RWPE1 (cell line): Measurements from ENCODE around the gene DPEP2NB.
"Not testable (repeated sequence)": the region's sequence is repeated elsewhere in the genome, so short reads cannot be mapped to it uniquely, and the experiment has no call there.

Experiments used
- CTCF ChIA-PET: fragments of 350-600 bp; sonication (Branson Sonifier 250); formaldehyde crosslinking; extraction: SDS; loops from one replicate; lab custom pipeline; 2021; lab: Yijun Ruan, JAX
- POLR2A ChIA-PET: fragments of 400-600 bp; formaldehyde crosslinking; extraction: SDS; loops from one replicate; lab custom pipeline; 2020; ENCODE audit warnings: antibody characterized with exemption; ENCODE audit not compliant: low non-redundant PET; lab: Yijun Ruan, JAX
- DNase-seq: peaks from one replicate; pipeline ENCODE4 v3.0.0; 2012; ENCODE audit warnings: low spot score
- H3K27ac ChIP-seq: fragments of 450-650 bp; 2 replicates; pipeline ENCODE4 v1.5.1; 2017
- CTCF ChIP-seq: fragments of 450-650 bp; conservative IDR thresholded peaks from 2 replicates; pipeline ENCODE4 v1.5.1; 2017; ENCODE audit warnings: low read depth, mild to moderate bottlenecking

The DPEP2NB gene

GRCh38 chr16:68022278-68022727 lies 6.6 kb upstream of the DPEP2NB start:
- peak overlapping the region; percentile 70 for H3K27ac ChIP-seq
- no peak for DNase-seq
- TF ChIP-seq CTCF: no peak
- CTCF ChIA-PET: interaction anchor here (0.6 to 1.1 kb wide), 3 partner anchors 19 to 52 kb away, joined by 3 to 7 read pairs (median 5); no protein-coding TSS in a partner anchor
- POLR2A ChIA-PET: interaction anchor here (0.6 kb wide), 1 partner anchor 10 kb away, joined by 3 read pairs; no protein-coding TSS in a partner anchor

GRCh38 chr16:68021490-68021889 lies 5.8 kb upstream of the DPEP2NB start:
- ChIA-PET CTCF (interaction anchor here (1.1 kb wide), 1 partner anchor 20 kb away, joined by 7 read pairs; no protein-coding TSS in a partner anchor), POLR2A (no interaction called here)
- no peak for TF ChIP-seq CTCF
- no peak overlapping the region for H3K27ac ChIP-seq
- no peak for DNase-seq

- DNase-seq: no peak
- ChIA-PET POLR2A (no interaction called here), CTCF (no interaction called here)
- TF ChIP-seq CTCF: no peak
- H3K27ac ChIP-seq: no peak overlapping the region
These were observed 3.5 kb upstream of the DPEP2NB start for GRCh38 chr16:68019167-68019680.

GRCh38 chr16:68013440-68013839 lies 2.3 kb downstream of the DPEP2NB start:
- H3K27ac ChIP-seq: peak overlapping the region; percentile 26; the same call in 1 of the 2 replicates
- ChIA-PET CTCF (interaction anchor here (1.1 kb wide), 1 partner anchor 27 kb away, joined by 3 read pairs; no protein-coding TSS in a partner anchor), POLR2A (no interaction called here)
- no peak for DNase-seq
- no peak for TF ChIP-seq CTCF

- CTCF ChIA-PET, DNase-seq, H3K27ac ChIP-seq, POLR2A ChIA-PET: not testable (repeated sequence)
These were observed 5.8 kb downstream of the DPEP2NB start for GRCh38 chr16:68009872-68010271.

GRCh38 chr16:68009157-68009735 lies 6.5 kb downstream of the DPEP2NB start:
- no peak for DNase-seq
- TF ChIP-seq CTCF: no peak
- CTCF ChIA-PET: no interaction called here
- no peak overlapping the region for H3K27ac ChIP-seq
- POLR2A ChIA-PET: no interaction called here

GRCh38 chr16:68005786-68006286 lies 9.9 kb downstream of the DPEP2NB start:
- no peak for TF ChIP-seq CTCF
- ChIA-PET POLR2A (interaction anchor here (0.8 kb wide), 1 partner anchor 17 kb away, joined by 3 read pairs; the partner anchor contains the start of genes DDX28 and DUS2), CTCF (interaction anchor here (0.6 to 1.5 kb wide), 5 partner anchors 10 to 345 kb away, joined by 3 to 6 read pairs (median 5); partner anchors contain the start of gene DPEP2NB)
- H3K27ac ChIP-seq: peak overlapping the region; percentile 77
- peak; percentile 33 for DNase-seq
